Neural progenitor cell (in vitro differentiated cells): Measurements from ENCODE around the gene RANBP2.

Experiments used
- EZH2 ChIP-seq: fragments of 200-600 bp; sonication (generic); IDR thresholded peaks from 2 replicates; pipeline ENCODE4 v1.6.1; 2017; ENCODE audit warnings: antibody characterized with exemption, mild to moderate bottlenecking, moderate library complexity
- EZH2phosphoT487 ChIP-seq: fragments of 200-600 bp; sonication (generic); IDR thresholded peaks from 2 replicates; pipeline ENCODE4 v1.6.1; 2017; ENCODE audit warnings: antibody characterized with exemption
- TF ChIP-seq, protein P1 (sequence below): fragments of 200-600 bp; sonication (generic); IDR thresholded peaks from 2 replicates; pipeline ENCODE4 v1.5.1; 2017; ENCODE audit warnings: antibody characterized with exemption, mild to moderate bottlenecking

DNA sequence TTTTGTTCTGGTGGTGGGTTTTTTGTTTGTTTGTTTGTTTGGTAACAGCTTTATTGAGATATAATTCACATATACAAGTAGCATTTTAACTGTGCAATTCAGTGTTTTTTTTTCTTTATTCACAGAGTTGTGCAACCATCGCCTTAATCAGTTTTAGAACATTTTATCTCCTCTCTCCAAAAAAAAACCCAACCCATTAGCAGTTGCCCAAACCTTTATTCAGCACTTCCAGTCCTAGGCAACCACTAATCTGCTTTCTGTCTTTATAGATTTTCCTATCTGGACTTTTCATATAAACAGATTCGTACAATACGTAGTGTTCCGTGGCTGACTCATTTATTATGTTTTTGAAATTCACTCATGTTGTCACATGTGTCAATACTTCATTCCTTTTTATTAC lies 106.0 kb downstream of the RANBP2 start:
- TF ChIP-seq, protein P1, sequence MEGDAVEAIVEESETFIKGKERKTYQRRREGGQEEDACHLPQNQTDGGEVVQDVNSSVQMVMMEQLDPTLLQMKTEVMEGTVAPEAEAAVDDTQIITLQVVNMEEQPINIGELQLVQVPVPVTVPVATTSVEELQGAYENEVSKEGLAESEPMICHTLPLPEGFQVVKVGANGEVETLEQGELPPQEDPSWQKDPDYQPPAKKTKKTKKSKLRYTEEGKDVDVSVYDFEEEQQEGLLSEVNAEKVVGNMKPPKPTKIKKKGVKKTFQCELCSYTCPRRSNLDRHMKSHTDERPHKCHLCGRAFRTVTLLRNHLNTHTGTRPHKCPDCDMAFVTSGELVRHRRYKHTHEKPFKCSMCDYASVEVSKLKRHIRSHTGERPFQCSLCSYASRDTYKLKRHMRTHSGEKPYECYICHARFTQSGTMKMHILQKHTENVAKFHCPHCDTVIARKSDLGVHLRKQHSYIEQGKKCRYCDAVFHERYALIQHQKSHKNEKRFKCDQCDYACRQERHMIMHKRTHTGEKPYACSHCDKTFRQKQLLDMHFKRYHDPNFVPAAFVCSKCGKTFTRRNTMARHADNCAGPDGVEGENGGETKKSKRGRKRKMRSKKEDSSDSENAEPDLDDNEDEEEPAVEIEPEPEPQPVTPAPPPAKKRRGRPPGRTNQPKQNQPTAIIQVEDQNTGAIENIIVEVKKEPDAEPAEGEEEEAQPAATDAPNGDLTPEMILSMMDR: no peak
- TF ChIP-seq EZH2 (no peak), EZH2phosphoT487 (no peak)
